ENCODE measurements around the gene ZBTB46. TPM values are rescaled to one million over a fixed set of nuclear protein-coding genes. Genes with fewer than 3 reads are reported as not detected.

ZBTB46 gene
- total and polyA plus RNA-seq, 10 of the 15 experiments (the other 5 are each of a cell fraction or from before 2014, with no cell fraction given), result 0.15 to 0.92 (median 0.34) TPM

GRCh38 chr20:63807654-63808053 is 23.4 kb downstream of the ZBTB46 start (continued):
- no peak for TF ChIP-seq CUX1 (IDR thresholded peaks at IDR 0.05; ENCODE audit: insufficient replicate concordance, low read depth, low read length)
- TF ChIP-seq DPF2 (IDR thresholded peaks at IDR 0.05), result no peak
- no peak for TF ChIP-seq ZBTB33 (IDR thresholded peaks at IDR 0.05)
- TF ChIP-seq ZNF24 (IDR thresholded peaks at IDR 0.05), result no peak
- no peak for TF ChIP-seq ATF3 (IDR thresholded peaks at IDR 0.05; ENCODE audit: borderline replicate concordance, extremely low read depth, low read depth, low read length)

All from GM12878 (cell line).